ENCODE data around the gene SLIRP. TPM values are rescaled to one million over a fixed set of nuclear protein-coding genes. Genes with fewer than 3 reads are reported as not detected.

Gene SLIRP
- total RNA-seq, 2 experiments from 2014 or later = 57.5 to 64.8 TPM

DNA sequence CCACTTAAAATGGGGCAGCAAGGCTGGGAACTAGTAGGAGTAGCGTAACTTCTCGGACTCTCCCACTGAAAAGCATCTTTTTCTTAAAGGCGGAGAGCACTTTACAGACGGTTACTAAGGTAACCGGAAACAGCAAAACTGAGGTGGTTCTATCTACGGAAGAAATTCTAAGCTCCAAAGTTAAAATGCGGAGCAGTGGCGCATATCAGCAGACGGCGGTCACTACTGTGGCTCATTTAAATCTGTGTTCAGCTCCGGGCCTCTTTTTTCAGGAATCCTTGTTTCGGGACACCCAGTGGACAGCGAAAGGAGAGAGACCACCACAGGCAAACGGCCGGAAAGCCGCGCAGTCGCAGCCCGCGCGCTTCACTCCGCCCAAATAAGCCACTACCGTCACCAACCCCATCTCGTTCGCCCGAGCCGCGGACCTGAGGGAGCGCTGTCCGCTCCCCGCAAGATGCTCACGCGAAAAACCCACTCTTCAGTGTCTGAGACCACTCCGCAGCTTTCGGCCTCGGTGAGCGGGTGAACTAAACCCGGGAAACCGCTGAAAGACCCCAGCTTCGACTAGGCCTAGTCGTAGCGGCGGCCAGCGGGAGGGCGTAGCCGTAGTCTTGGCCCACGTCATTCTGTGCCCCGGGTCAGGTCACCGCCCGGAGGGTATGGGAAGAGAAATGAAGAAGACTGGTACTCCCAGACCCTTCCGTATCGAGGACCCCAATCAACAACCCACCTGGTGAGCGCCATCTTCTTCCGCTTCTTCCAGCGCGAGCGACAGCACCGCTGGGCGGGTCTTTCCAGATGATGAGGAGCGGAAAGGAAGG, 52.7 kb downstream of the SLIRP start, which contains the start of gene SNW1:
SNW1 (minus strand) TSS at position 776 of the 824 bp plus-strand sequence; CDS start at position 747, 29 bp downstream.
- Mint-ChIP-seq H3K9me3 (no peaks in the 10 kb centered on the region), H3K27ac (peak within 1 kb of the TSS; percentile 96), H3K36me3 (peaks cover 13% of the 10 kb centered on the region), H3K27me3 (no peaks in the 10 kb centered on the region), H3K4me1 (peaks cover 26% of the 10 kb centered on the region), H3K4me3 (peak within 1 kb of the TSS; percentile 95)
- ATAC-seq (ENCODE audit: low read depth) (peak; percentile 93), DNase-seq (peak; percentile 85)
- POLR2A ChIA-PET = interaction anchor here (0.6 to 2.2 kb wide), 7 partner anchors 8 to 304 kb away, joined by 3 to 10 read pairs (median 4); partner anchors contain the start of genes ADCK1 and VIPAS39

DNA sequence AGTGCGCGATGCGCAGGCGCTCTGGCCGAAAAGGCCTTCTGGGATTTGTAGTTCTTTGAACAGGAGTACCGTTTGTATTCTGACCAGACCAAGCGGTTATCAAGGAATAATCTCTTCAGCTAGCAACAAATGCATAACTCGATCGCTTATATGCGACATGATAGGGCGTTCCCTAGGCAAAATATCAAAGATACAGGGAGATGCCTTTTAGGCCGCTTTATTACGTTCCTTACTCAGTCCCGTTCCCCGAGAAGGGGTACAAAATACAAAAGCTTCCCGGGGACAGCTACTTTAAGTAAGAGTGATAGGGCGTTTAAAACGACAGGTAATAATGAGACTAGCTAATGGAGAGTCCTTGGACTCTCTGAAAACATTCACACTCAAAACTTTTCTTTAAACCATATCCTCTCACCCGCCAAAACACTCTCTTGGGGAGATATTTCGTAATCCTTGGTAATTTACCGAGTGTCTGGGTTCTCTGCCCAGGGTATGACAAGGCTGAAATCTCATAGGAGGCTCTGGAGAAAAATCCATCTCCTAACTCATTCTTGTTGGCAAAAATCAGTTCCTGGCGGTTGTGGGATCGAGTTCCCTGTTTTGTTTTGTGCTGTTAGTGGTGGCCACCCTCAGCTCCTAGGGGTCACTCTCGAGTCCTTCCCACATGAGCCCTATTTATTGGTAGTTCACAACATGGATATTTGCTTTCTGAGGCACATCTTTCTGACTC, 53.5 kb downstream of the SLIRP start:
- H3K27me3 Mint-ChIP-seq = no peaks in the 10 kb centered on the region
- ATAC-seq (ENCODE audit: low read depth) = peak; percentile 23
- H3K27ac Mint-ChIP-seq = peak overlapping the region; percentile 96
- POLR2A ChIA-PET = interaction anchor here (1.0 to 2.2 kb wide), 4 partner anchors 9 to 305 kb away, joined by 3 to 10 read pairs (median 6); partner anchors contain the start of genes ADCK1 and VIPAS39
- H3K36me3 Mint-ChIP-seq = peaks cover 11% of the 10 kb centered on the region
- peak overlapping the region; percentile 95 for H3K4me3 Mint-ChIP-seq
- no peak for DNase-seq
- peaks cover 26% of the 10 kb centered on the region for H3K4me1 Mint-ChIP-seq
- no peaks in the 10 kb centered on the region for H3K9me3 Mint-ChIP-seq

DNA sequence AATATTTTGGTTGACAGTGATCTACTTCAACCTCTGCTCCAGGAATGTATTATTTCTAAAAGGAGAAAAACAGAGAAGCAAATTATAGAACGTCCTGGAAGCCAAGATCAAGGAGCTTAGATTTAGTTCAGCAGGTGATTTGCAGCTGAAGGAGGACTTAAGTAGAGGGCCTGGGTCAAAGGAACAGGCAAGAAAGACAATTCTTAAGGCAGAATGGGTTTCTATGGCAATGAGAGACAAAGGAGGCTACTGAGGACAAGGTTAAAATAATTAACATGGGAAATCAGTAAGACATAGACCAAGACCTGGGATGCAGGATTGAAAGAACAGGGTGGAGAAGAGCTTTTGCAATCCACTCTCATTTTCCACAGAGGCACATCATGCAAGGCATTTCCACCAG, 55.4 kb downstream of the SLIRP start:
- ATAC-seq (ENCODE audit: low read depth) (no peak), DNase-seq (no peak)
- H3K27ac Mint-ChIP-seq = no peak overlapping the region
- H3K36me3 Mint-ChIP-seq = peaks cover 4% of the 10 kb centered on the region
- H3K9me3 Mint-ChIP-seq = no peaks in the 10 kb centered on the region
- H3K27me3 Mint-ChIP-seq = no peaks in the 10 kb centered on the region
- H3K4me3 Mint-ChIP-seq = no peak overlapping the region
- H3K4me1 Mint-ChIP-seq = peaks cover 19% of the 10 kb centered on the region
- POLR2A ChIA-PET = no interaction called here

DNA sequence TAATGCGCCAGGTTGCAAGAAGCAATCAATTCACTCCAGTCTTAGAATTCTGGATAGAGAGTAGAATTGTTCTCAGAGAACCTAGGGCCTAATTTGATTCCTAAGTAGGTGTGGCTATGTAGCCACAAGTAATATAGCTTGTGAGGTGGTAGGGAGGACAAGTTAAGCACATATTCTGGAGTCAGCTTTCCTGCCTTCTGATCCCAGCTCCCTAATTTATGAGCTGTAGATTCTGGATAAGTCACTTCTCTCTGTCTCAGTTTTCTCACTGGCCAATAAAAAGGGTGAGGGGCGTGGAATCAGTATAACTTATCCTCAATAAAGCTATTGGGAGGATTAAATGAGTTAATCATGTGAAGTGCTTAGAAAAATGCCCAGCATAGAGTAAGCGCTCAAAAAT, 56.1 kb downstream of the SLIRP start:
- Mint-ChIP-seq H3K27me3 (no peaks in the 10 kb centered on the region), H3K9me3 (no peaks in the 10 kb centered on the region), H3K36me3 (no peaks in the 10 kb centered on the region), H3K4me3 (no peak overlapping the region), H3K4me1 (peaks cover 12% of the 10 kb centered on the region), H3K27ac (no peak overlapping the region)
- DNase-seq (no peak), ATAC-seq (ENCODE audit: low read depth) (no peak)
- POLR2A ChIA-PET = no interaction called here

Other genes with a start within 250 kb of the SLIRP start
- gene ISM2, start 209.3 kb upstream of the SLIRP start, total RNA-seq = under 1 TPM in 1 of 2 experiments, not detected in 1; 0.64 TPM
- 10 to 100 TPM; 57.1 to 60.6 TPM for gene SPTLC2, start 91.5 kb upstream of the SLIRP start, total RNA-seq
- gene ALKBH1, start 80 bp upstream of the SLIRP start, total RNA-seq = 10 to 100 TPM; 15.1 to 16.8 TPM
- 100 to 1,000 TPM; 105 to 108 TPM for gene SNW1, start 53.1 kb downstream of the SLIRP start, total RNA-seq
- gene ADCK1, start 92.0 kb downstream of the SLIRP start, total RNA-seq = 1 to 10 TPM; 3.8 TPM